HAP-1 (cell line): Measurements from ENCODE around the gene MYO1B.

Experiments used
- DNase-seq, 2 experiments: peaks; one replicate each; pipeline ENCODE4 v3.0.0-alpha.2; 2016 to 2020; ENCODE audit warnings: low spot score in 2 of 2
- H3K27me3 ChIP-seq: fragments of 250-450 bp; sonication (Bioruptor Pico); 2 replicates; pipeline ENCODE4 v1.5.1; 2020; ENCODE audit warnings: low read depth, mild to moderate bottlenecking, moderate library complexity
- H3K36me3 ChIP-seq: fragments of 250-450 bp; sonication (Bioruptor Pico); replicated peaks from 2 replicates; pipeline ENCODE4 v1.5.1; 2020; ENCODE audit warnings: mild to moderate bottlenecking
- H3K4me1 ChIP-seq: fragments of 250-450 bp; sonication (Bioruptor Pico); 2 replicates; pipeline ENCODE4 v1.5.1; 2020; ENCODE audit warnings: mild to moderate bottlenecking
- H3K4me3 ChIP-seq: fragments of 250-450 bp; sonication (Bioruptor Pico); 2 replicates; pipeline ENCODE4 v1.5.1; 2020; ENCODE audit warnings: mild to moderate bottlenecking, moderate library complexity
- H3K9me3 ChIP-seq: fragments of 250-450 bp; sonication (Bioruptor Pico); 2 replicates; pipeline ENCODE4 v1.5.1; 2020; ENCODE audit warnings: mild to moderate bottlenecking, moderate library complexity
- in situ Hi-C: fragments of 300-500 bp; cut with MboI; formaldehyde crosslinking; loops from 3 replicates; pipeline ENCODE4 v1.14.3; 2020; ENCODE audit warnings: low sequenced_read_pairs, inconsistent platforms, mixed read lengths

Gene MYO1B

GRCh38 chr2:191255271-191255670 lies 10.1 kb downstream of the MYO1B start:
- DNase-seq, result no peak
- Histone ChIP-seq H3K4me1 (no peaks in the 10 kb centered on the region; the same call in 1 of the 2 replicates), H3K9me3 (no peaks in the 10 kb centered on the region), H3K4me3 (no peak overlapping the region), H3K27me3 (no peaks in the 10 kb centered on the region), H3K36me3 (no peaks in the 10 kb centered on the region)
- in situ Hi-C loops, result no loop called here

GRCh38 chr2:191255756-191256312 lies 10.6 kb downstream of the MYO1B start:
- Histone ChIP-seq H3K4me1 (no peaks in the 10 kb centered on the region), H3K36me3 (no peaks in the 10 kb centered on the region), H3K27me3 (no peaks in the 10 kb centered on the region), H3K4me3 (no peak overlapping the region), H3K9me3 (no peaks in the 10 kb centered on the region)
- DNase-seq, result no peak
- in situ Hi-C loops, result no loop called here

GRCh38 chr2:191257934-191258333 lies 12.7 kb downstream of the MYO1B start:
- in situ Hi-C loops, result no loop called here
- Histone ChIP-seq H3K27me3 (no peaks in the 10 kb centered on the region), H3K4me3 (no peak overlapping the region), H3K36me3 (no peaks in the 10 kb centered on the region), H3K9me3 (no peaks in the 10 kb centered on the region), H3K4me1 (no peaks in the 10 kb centered on the region)
- DNase-seq, result no peak

- Histone ChIP-seq H3K36me3 (no peaks in the 10 kb centered on the region), H3K4me3 (no peak overlapping the region), H3K9me3 (no peaks in the 10 kb centered on the region), H3K4me1 (no peaks in the 10 kb centered on the region), H3K27me3 (no peaks in the 10 kb centered on the region)
- in situ Hi-C loops, result no loop called here
- no peak for DNase-seq
These were observed 13.8 kb downstream of the MYO1B start for GRCh38 chr2:191258996-191259395.

GRCh38 chr2:191262436-191262835 lies 17.2 kb downstream of the MYO1B start:
- Histone ChIP-seq H3K4me1 (no peaks in the 10 kb centered on the region), H3K27me3 (no peaks in the 10 kb centered on the region), H3K9me3 (no peaks in the 10 kb centered on the region), H3K36me3 (no peaks in the 10 kb centered on the region), H3K4me3 (no peak overlapping the region)
- in situ Hi-C loops, result no loop called here
- no peak for DNase-seq

- no peak overlapping the region for H3K4me3 ChIP-seq
- no peaks in the 10 kb centered on the region for H3K9me3 ChIP-seq
- in situ Hi-C loops, result no loop called here
- no peaks in the 10 kb centered on the region for H3K27me3 ChIP-seq
- no peak for DNase-seq
- no peaks in the 10 kb centered on the region for H3K4me1 ChIP-seq
- no peaks in the 10 kb centered on the region for H3K36me3 ChIP-seq
These were observed 17.8 kb downstream of the MYO1B start for GRCh38 chr2:191263050-191263449.

GRCh38 chr2:191264647-191265081 lies 19.5 kb downstream of the MYO1B start:
- no peaks in the 10 kb centered on the region for H3K36me3 ChIP-seq
- H3K4me3 ChIP-seq, result no peak overlapping the region
- no peaks in the 10 kb centered on the region for H3K4me1 ChIP-seq
- in situ Hi-C loops, result no loop called here
- H3K27me3 ChIP-seq, result no peaks in the 10 kb centered on the region
- no peak for DNase-seq
- H3K9me3 ChIP-seq, result no peaks in the 10 kb centered on the region

GRCh38 chr2:191265311-191266170 lies 20.3 kb downstream of the MYO1B start:
- in situ Hi-C loops, result no loop called here
- no peaks in the 10 kb centered on the region for H3K36me3 ChIP-seq
- H3K27me3 ChIP-seq, result no peaks in the 10 kb centered on the region
- no peak for DNase-seq
- no peaks in the 10 kb centered on the region for H3K9me3 ChIP-seq
- no peak overlapping the region for H3K4me3 ChIP-seq
- peaks cover 2% of the 10 kb centered on the region for H3K4me1 ChIP-seq

- Histone ChIP-seq H3K4me3 (no peak overlapping the region), H3K36me3 (no peaks in the 10 kb centered on the region), H3K9me3 (no peaks in the 10 kb centered on the region), H3K4me1 (peaks cover 6% of the 10 kb centered on the region), H3K27me3 (no peaks in the 10 kb centered on the region)
- in situ Hi-C loops, result no loop called here
- no peak for DNase-seq
These were observed 21.0 kb downstream of the MYO1B start for GRCh38 chr2:191266201-191266600.

GRCh38 chr2:191268596-191268995 lies 23.4 kb downstream of the MYO1B start:
- in situ Hi-C loops, result no loop called here
- no peak for DNase-seq
- no peak overlapping the region for H3K4me3 ChIP-seq

GRCh38 chr2:191270306-191271161 lies 25.3 kb downstream of the MYO1B start:
- Histone ChIP-seq H3K36me3 (no peaks in the 10 kb centered on the region), H3K27me3 (no peaks in the 10 kb centered on the region)
- DNase-seq, result no peak

More at GRCh38 chr2:191268596-191268995, 23.4 kb downstream of the MYO1B start:
- Histone ChIP-seq H3K27me3 (no peaks in the 10 kb centered on the region), H3K9me3 (no peaks in the 10 kb centered on the region), H3K4me1 (peaks cover 6% of the 10 kb centered on the region), H3K36me3 (no peaks in the 10 kb centered on the region)

GRCh38 chr2:191272064-191272463 lies 26.9 kb downstream of the MYO1B start:
- DNase-seq, result no peak
- in situ Hi-C loops, result no loop called here
- Histone ChIP-seq H3K27me3 (no peaks in the 10 kb centered on the region), H3K4me1 (peaks cover 15% of the 10 kb centered on the region), H3K4me3 (no peak overlapping the region), H3K9me3 (no peaks in the 10 kb centered on the region), H3K36me3 (no peaks in the 10 kb centered on the region)

More at GRCh38 chr2:191270306-191271161, 25.3 kb downstream of the MYO1B start:
- H3K4me1 ChIP-seq, result peaks cover 15% of the 10 kb centered on the region
- no peak overlapping the region for H3K4me3 ChIP-seq
- in situ Hi-C loops, result no loop called here
- no peaks in the 10 kb centered on the region for H3K9me3 ChIP-seq

- peaks cover 23% of the 10 kb centered on the region for H3K4me1 ChIP-seq
- in situ Hi-C loops, result no loop called here
- peak; percentile 29 to 37 for DNase-seq
- H3K27me3 ChIP-seq, result no peaks in the 10 kb centered on the region
- no peak overlapping the region for H3K4me3 ChIP-seq
- H3K9me3 ChIP-seq, result no peaks in the 10 kb centered on the region
- H3K36me3 ChIP-seq, result no peaks in the 10 kb centered on the region
These were observed 29.2 kb downstream of the MYO1B start for GRCh38 chr2:191274413-191274815.
